HCT116 (cell line): ENCODE measurements around the gene SLC52A3.

ENCODE experiments used
- EZH2 ChIP-seq: fragments of 200-600 bp; sonication (generic); IDR thresholded peaks from 2 replicates; pipeline ENCODE4 v1.6.1; 2017; ENCODE audit warnings: antibody characterized with exemption, mixed run types
- EZH2phosphoT487 ChIP-seq: fragments of 200-600 bp; IDR thresholded peaks from 2 replicates; pipeline ENCODE4 v1.6.1; 2018; ENCODE audit warnings: antibody characterized with exemption, borderline replicate concordance
- FOSL1 ChIP-seq: IDR thresholded peaks from 2 replicates; pipeline ENCODE4 v1.6.1; 2012; ENCODE audit warnings: low read depth
- POLR2A ChIP-seq: IDR thresholded peaks from 2 replicates; pipeline ENCODE4 v1.7.0; 2011; ENCODE audit warnings: borderline replicate concordance; ENCODE audit not compliant: insufficient read depth, insufficient read length; ENCODE audit errors: extremely low read depth
- POLR2AphosphoS5 ChIP-seq: IDR thresholded peaks from 2 replicates; pipeline ENCODE4 v1.6.1; 2011; ENCODE audit warnings: mild to moderate bottlenecking, low read depth, low read length, moderate library complexity
- RAD21 ChIP-seq: IDR thresholded peaks from 2 replicates; pipeline ENCODE4 v1.6.1; 2012; ENCODE audit warnings: low read depth, mild to moderate bottlenecking
- SP1 ChIP-seq: IDR thresholded peaks from 2 replicates; pipeline ENCODE4 v1.6.1; 2012; ENCODE audit warnings: low read depth
- TCF7L2 ChIP-seq: IDR thresholded peaks from 2 replicates; pipeline ENCODE4 v1.7.0; 2011; ENCODE audit warnings: borderline replicate concordance, inconsistent platforms; ENCODE audit not compliant: insufficient read depth, insufficient read length; ENCODE audit errors: extremely low read depth
- ZFX ChIP-seq: fragments of 450-650 bp; IDR thresholded peaks from 2 replicates; pipeline ENCODE4 v1.6.1; 2017
- TF ChIP-seq, protein P1 (sequence below), 3 experiments: fragments of 200-600 bp in 1 of 3; sonication (generic) in 1 of 3; IDR thresholded peaks in 2 of 3; conservative IDR thresholded peaks in 1 of 3; 2 replicates each; pipeline ENCODE4 v1.5.1; 2012 to 2017; ENCODE audit warnings: low read depth in 2 of 3, low read length in 2 of 3, antibody characterized with exemption in 1 of 3, borderline replicate concordance in 1 of 3, control low read depth in 1 of 3, mild to moderate bottlenecking in 1 of 3, mixed read lengths in 1 of 3, mixed run types in 1 of 3, moderate library complexity in 1 of 3; ENCODE audit not compliant: insufficient read depth in 1 of 3
- TF ChIP-seq, protein P2 (sequence below): IDR thresholded peaks from 2 replicates; pipeline ENCODE4 v1.6.1; 2011; ENCODE audit warnings: mild to moderate bottlenecking, low read length, moderate library complexity; ENCODE audit not compliant: insufficient replicate concordance; ENCODE audit errors: extremely low read depth
- TF ChIP-seq, protein P3 (sequence below): IDR thresholded peaks from 2 replicates; pipeline ENCODE4 v1.6.1; 2012

GRCh38 chr20:721876-722275, 46.4 kb downstream of the SLC52A3 start:
- TF ChIP-seq, protein P1, sequence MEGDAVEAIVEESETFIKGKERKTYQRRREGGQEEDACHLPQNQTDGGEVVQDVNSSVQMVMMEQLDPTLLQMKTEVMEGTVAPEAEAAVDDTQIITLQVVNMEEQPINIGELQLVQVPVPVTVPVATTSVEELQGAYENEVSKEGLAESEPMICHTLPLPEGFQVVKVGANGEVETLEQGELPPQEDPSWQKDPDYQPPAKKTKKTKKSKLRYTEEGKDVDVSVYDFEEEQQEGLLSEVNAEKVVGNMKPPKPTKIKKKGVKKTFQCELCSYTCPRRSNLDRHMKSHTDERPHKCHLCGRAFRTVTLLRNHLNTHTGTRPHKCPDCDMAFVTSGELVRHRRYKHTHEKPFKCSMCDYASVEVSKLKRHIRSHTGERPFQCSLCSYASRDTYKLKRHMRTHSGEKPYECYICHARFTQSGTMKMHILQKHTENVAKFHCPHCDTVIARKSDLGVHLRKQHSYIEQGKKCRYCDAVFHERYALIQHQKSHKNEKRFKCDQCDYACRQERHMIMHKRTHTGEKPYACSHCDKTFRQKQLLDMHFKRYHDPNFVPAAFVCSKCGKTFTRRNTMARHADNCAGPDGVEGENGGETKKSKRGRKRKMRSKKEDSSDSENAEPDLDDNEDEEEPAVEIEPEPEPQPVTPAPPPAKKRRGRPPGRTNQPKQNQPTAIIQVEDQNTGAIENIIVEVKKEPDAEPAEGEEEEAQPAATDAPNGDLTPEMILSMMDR (IDR thresholded peaks at IDR 0.05 in 2 of 3, conservative IDR thresholded peaks at IDR 0.05 in 1 of 3; ENCODE audit: borderline replicate concordance in 1 of 3, insufficient read depth in 1 of 3, low read depth in 2 of 3, low read length in 2 of 3), result no peak
- no peak for TF ChIP-seq TCF7L2
- no peak for TF ChIP-seq POLR2A
- TF ChIP-seq EZH2, result no peak
- no peak for TF ChIP-seq FOSL1
- TF ChIP-seq SP1, result no peak
- TF ChIP-seq RAD21, result no peak
- TF ChIP-seq EZH2phosphoT487, result no peak
- no peak for TF ChIP-seq POLR2AphosphoS5
- TF ChIP-seq, protein P2, sequence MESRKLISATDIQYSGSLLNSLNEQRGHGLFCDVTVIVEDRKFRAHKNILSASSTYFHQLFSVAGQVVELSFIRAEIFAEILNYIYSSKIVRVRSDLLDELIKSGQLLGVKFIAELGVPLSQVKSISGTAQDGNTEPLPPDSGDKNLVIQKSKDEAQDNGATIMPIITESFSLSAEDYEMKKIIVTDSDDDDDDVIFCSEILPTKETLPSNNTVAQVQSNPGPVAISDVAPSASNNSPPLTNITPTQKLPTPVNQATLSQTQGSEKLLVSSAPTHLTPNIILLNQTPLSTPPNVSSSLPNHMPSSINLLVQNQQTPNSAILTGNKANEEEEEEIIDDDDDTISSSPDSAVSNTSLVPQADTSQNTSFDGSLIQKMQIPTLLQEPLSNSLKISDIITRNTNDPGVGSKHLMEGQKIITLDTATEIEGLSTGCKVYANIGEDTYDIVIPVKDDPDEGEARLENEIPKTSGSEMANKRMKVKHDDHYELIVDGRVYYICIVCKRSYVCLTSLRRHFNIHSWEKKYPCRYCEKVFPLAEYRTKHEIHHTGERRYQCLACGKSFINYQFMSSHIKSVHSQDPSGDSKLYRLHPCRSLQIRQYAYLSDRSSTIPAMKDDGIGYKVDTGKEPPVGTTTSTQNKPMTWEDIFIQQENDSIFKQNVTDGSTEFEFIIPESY, result no peak
- TF ChIP-seq ZFX, result no peak
- TF ChIP-seq, protein P3, sequence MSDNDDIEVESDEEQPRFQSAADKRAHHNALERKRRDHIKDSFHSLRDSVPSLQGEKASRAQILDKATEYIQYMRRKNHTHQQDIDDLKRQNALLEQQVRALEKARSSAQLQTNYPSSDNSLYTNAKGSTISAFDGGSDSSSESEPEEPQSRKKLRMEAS, result no peak
